HG02763 (cell line): ENCODE data around the gene ELF4.

ENCODE experiments used
- ATAC-seq: cut with Tn5 transposase; IDR thresholded peaks from one replicate; pipeline ENCODE4 v1.9.1; 2021; ENCODE audit warnings: mild to moderate bottlenecking, moderate library complexity; ENCODE audit not compliant: unreplicated experiment

ELF4 gene

GRCh38 chrX:130053236-130053635 is 57.1 kb downstream of the ELF4 start:
- no peak for ATAC-seq

GRCh38 chrX:130051176-130051845 is 59.0 kb downstream of the ELF4 start:
- no peak for ATAC-seq

- no peak for ATAC-seq
These were observed 60.5 kb downstream of the ELF4 start for GRCh38 chrX:130049821-130050220.

GRCh38 chrX:130048686-130049222 is 61.5 kb downstream of the ELF4 start:
- no peak for ATAC-seq

- ATAC-seq, result no peak
These were observed 62.9 kb downstream of the ELF4 start for GRCh38 chrX:130047416-130047815.

- no peak for ATAC-seq
These were observed 70.5 kb downstream of the ELF4 start for GRCh38 chrX:130039847-130040246.

GRCh38 chrX:130034178-130034577 is 76.1 kb downstream of the ELF4 start:
- no peak for ATAC-seq

- no peak for ATAC-seq
These were observed 77.7 kb downstream of the ELF4 start for GRCh38 chrX:130032552-130032951.

- no peak for ATAC-seq
These were observed 79.5 kb downstream of the ELF4 start for GRCh38 chrX:130030826-130031225.

- no peak for ATAC-seq
These were observed 82.1 kb downstream of the ELF4 start for GRCh38 chrX:130028196-130028595.

GRCh38 chrX:130027569-130027968 is 82.7 kb downstream of the ELF4 start:
- no peak for ATAC-seq

- ATAC-seq, result no peak
These were observed 85.0 kb downstream of the ELF4 start for GRCh38 chrX:130025256-130025655.

- ATAC-seq, result peak; percentile 94
These were observed 86.2 kb downstream of the ELF4 start for GRCh38 chrX:130024127-130024526.

GRCh38 chrX:130020661-130021324 is 89.5 kb downstream of the ELF4 start:
- no peak for ATAC-seq

- ATAC-seq, result no peak
These were observed 92.2 kb downstream of the ELF4 start for GRCh38 chrX:130018143-130018542.

GRCh38 chrX:130015181-130015580 is 95.1 kb downstream of the ELF4 start:
- ATAC-seq, result no peak
